DOHH2 (cell line): ENCODE measurements around the gene MYLK.

Experiments used
- CTCF ChIP-seq: fragments of 200-600 bp; sonication (generic); IDR thresholded peaks from one replicate; pipeline ENCODE4 v1.5.1; 2014; ENCODE audit warnings: antibody characterized with exemption, mild to moderate bottlenecking, low read depth, low read length; ENCODE audit not compliant: poor library complexity, severe bottlenecking
- EZH2phosphoT487 ChIP-seq: fragments of 200-600 bp; sonication (generic); IDR thresholded peaks from 2 replicates; pipeline ENCODE4 v1.6.1; 2017; ENCODE audit warnings: borderline replicate concordance, mild to moderate bottlenecking, antibody characterized with exemption, low read length, moderate library complexity, mixed read lengths

GRCh38 chr3:123660141-123660675 lies 223.9 kb downstream of the MYLK start:
- TF ChIP-seq CTCF = no peak
- TF ChIP-seq EZH2phosphoT487 = no peak
